CD14-positive monocyte (primary cell): Measurements from ENCODE around the gene C20orf173. TPM values are rescaled to one million over a fixed set of nuclear protein-coding genes. Genes with fewer than 3 reads are reported as not detected.

Experiments
- DNase-seq, 3 donors: peaks; one replicate each; pipeline ENCODE4 v3.0.0-alpha.2; 2011 to 2022
- H2AFZ ChIP-seq: 2 replicates; pipeline ENCODE4 v1.6.0; 2012; ENCODE audit warnings: mild to moderate bottlenecking, low read depth, low read length, inconsistent platforms; ENCODE audit not compliant: insufficient read depth, poor library complexity, severe bottlenecking
- H3K27ac ChIP-seq, 2 donors: 1 replicate in 1 of 2; 2 replicates in 1 of 2; pipeline ENCODE4 v1.5.1; 2012 to 2013; ENCODE audit warnings: low read length in 2 of 2, control low read depth in 1 of 2, inconsistent platforms in 1 of 2, low read depth in 1 of 2, mild to moderate bottlenecking in 1 of 2
- H3K27me3 ChIP-seq, 2 donors: one replicate each; pipeline versions ENCODE4 v1.6.0 to v1.6.1; 2011 to 2013; ENCODE audit warnings: low read length in 2 of 2; ENCODE audit not compliant: control insufficient read depth in 2 of 2, insufficient read depth in 2 of 2
- H3K36me3 ChIP-seq, 2 donors: replicated peaks in 1 of 2; 1 replicate in 1 of 2; 2 replicates in 1 of 2; pipeline versions ENCODE4 v1.5.1 to v1.6.1; 2012 to 2013; ENCODE audit warnings: low read length in 2 of 2, control low read depth in 1 of 2, inconsistent platforms in 1 of 2, mild to moderate bottlenecking in 1 of 2; ENCODE audit not compliant: insufficient read depth in 2 of 2, control insufficient read depth in 1 of 2
- H3K4me1 ChIP-seq, 2 donors: 1 replicate in 1 of 2; 2 replicates in 1 of 2; pipeline versions ENCODE4 v1.5.1 to v1.6.1; 2012 to 2013; ENCODE audit warnings: low read length in 2 of 2, control low read depth in 1 of 2, inconsistent platforms in 1 of 2, mild to moderate bottlenecking in 1 of 2, moderate library complexity in 1 of 2; ENCODE audit not compliant: insufficient read depth in 2 of 2, control insufficient read depth in 1 of 2
- H3K4me2 ChIP-seq: replicated peaks from 2 replicates; pipeline ENCODE3; 2012; ENCODE audit warnings: low read length, moderate library complexity, mild to moderate bottlenecking; ENCODE audit not compliant: poor library complexity, severe bottlenecking; ENCODE audit errors: extremely low read depth
- H3K4me3 ChIP-seq, 3 experiments: fragments of 200-600 bp in 1 of 3; sonication (generic) in 1 of 3; replicated peaks in 1 of 3; 1 replicate in 2 of 3; 2 replicates in 1 of 3; pipeline ENCODE4 v1.5.1; 2011 to 2013; ENCODE audit warnings: low read length in 3 of 3, mild to moderate bottlenecking in 3 of 3, control low read depth in 2 of 3, low read depth in 2 of 3, inconsistent platforms in 1 of 3, moderate library complexity in 1 of 3
- H3K79me2 ChIP-seq: 2 replicates; pipeline ENCODE4 v1.6.0; 2012; ENCODE audit warnings: mild to moderate bottlenecking, control low read depth, inconsistent platforms, low read length, moderate library complexity; ENCODE audit not compliant: insufficient read depth
- H3K9ac ChIP-seq: 2 replicates; pipeline ENCODE4 v1.6.0; 2017; ENCODE audit warnings: low read length, mild to moderate bottlenecking; ENCODE audit not compliant: insufficient read depth, poor library complexity, severe bottlenecking
- H3K9me3 ChIP-seq, 2 donors: replicated peaks in 1 of 2; 1 replicate in 1 of 2; 2 replicates in 1 of 2; pipeline versions ENCODE4 v1.5.1 to v1.6.1; 2012 to 2013; ENCODE audit warnings: low read length in 2 of 2, control low read depth in 1 of 2; ENCODE audit not compliant: control insufficient read depth in 1 of 2, insufficient read depth in 1 of 2
- H4K20me1 ChIP-seq: 2 replicates; pipeline ENCODE4 v1.6.0; 2012; ENCODE audit warnings: mild to moderate bottlenecking, low read length, control low read depth, moderate library complexity; ENCODE audit not compliant: insufficient read depth
- H3K27ac Mint-ChIP-seq, 7 donors: one replicate each; pipeline ENCODE4 v1.8.0; 2020; ENCODE audit warnings: mild to moderate bottlenecking in 7 of 7, mixed read lengths in 7 of 7, moderate library complexity in 6 of 7, inconsistent platforms in 2 of 7
- H3K27me3 Mint-ChIP-seq, 3 donors: one replicate each; pipeline ENCODE4 v1.8.0; 2021 to 2022; ENCODE audit warnings: low read depth in 3 of 3, mild to moderate bottlenecking in 3 of 3, mixed read lengths in 3 of 3, moderate library complexity in 3 of 3, inconsistent platforms in 1 of 3
- H3K36me3 Mint-ChIP-seq, 2 donors: one replicate each; pipeline ENCODE4 v1.8.0; 2020; ENCODE audit warnings: mixed read lengths in 2 of 2, inconsistent platforms in 1 of 2, mild to moderate bottlenecking in 1 of 2
- H3K4me1 Mint-ChIP-seq: one replicate; pipeline ENCODE4 v1.8.0; 2020; ENCODE audit warnings: mild to moderate bottlenecking, mixed read lengths
- H3K4me3 Mint-ChIP-seq, 2 donors: one replicate each; pipeline ENCODE4 v1.8.0; 2020; ENCODE audit warnings: mild to moderate bottlenecking in 2 of 2, mixed read lengths in 2 of 2, moderate library complexity in 1 of 2
- H3K9me3 Mint-ChIP-seq, 7 donors: one replicate each; pipeline ENCODE4 v1.8.0; 2020 to 2022; ENCODE audit warnings: mixed read lengths in 7 of 7, mild to moderate bottlenecking in 6 of 7, moderate library complexity in 6 of 7, inconsistent platforms in 2 of 7
- WGBS: methylation state at CpG from one replicate; pipeline ENCODE4 v1.1.5; 2013; ENCODE audit warnings: missing lambda C conversion rate; ENCODE audit not compliant: insufficient coverage; 5-methylcytosine and 5-hydroxymethylcytosine counted together
- intact Hi-C, 2 donors: fragments of 100-400 bp; cut with micrococcal nuclease; formaldehyde crosslinking; loops; one replicate each; pipeline versions ENCODE4 v1.15.0 to v1.15.1; 2023
- polyA plus RNA-seq, 3 donors: library from polyadenylated mRNA; depleted of rRNA in 1 of 3; unstranded in 2 of 3; stranded (reverse) in 1 of 3; fragments of 300-500 nt in 2 of 3; fragments of >200 nt in 1 of 3; fragmentation: Illumina TruSeq in 2 of 3; gene quantifications; 1 replicate in 2 of 3; 2 replicates in 1 of 3; pipeline ENCODE4 v1.2.3, GENCODE V29; 2012 to 2021
- TF ChIP-seq, protein P1 (sequence below): fragments of 200-600 bp; IDR thresholded peaks from one replicate; pipeline ENCODE4 v1.8.0; 2022; ENCODE audit warnings: antibody characterized with exemption, mild to moderate bottlenecking

The C20orf173 gene
- polyA plus RNA-seq, 3 donors = not detected

DNA sequence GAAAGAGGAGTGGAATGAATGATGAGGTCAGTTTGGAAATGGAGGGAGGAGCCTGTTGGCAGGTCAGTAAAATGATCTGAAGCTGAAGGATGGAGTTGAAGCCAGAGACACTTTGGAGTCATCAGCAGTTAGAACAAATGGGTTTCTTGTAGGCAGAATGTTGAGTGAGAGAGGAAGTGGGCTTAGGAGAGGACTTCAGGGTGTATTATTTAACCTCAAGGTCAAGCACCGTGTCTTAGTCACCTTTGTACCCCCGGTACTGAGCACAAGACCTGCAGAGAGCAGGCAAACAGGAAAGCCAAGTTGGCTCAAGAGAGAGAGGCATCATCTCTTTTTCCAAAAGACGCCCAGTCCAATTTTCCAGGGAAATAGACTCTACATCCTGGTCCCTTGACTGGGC lies 23.3 kb downstream of the C20orf173 start:
- intact Hi-C loops = no loop called here
- Histone ChIP-seq H3K27me3 (no peaks in the 10 kb centered on the region), H3K4me3 (no peak overlapping the region), H3K4me1 (no peaks in the 10 kb centered on the region), H3K27ac (no peak overlapping the region), H3K36me3 (peaks cover 87 to 100% of the 10 kb centered on the region in 2 donors), H3K79me2 (no peaks in the 10 kb centered on the region), H2AFZ (no peak overlapping the region), H3K4me2 (no peak overlapping the region), H3K9me3 (no peaks in the 10 kb centered on the region), H3K9ac (no peak overlapping the region), H4K20me1 (no peaks in the 10 kb centered on the region)
- Mint-ChIP-seq H3K9me3 (peaks cover 0 to 2% (median 0%) of the 10 kb centered on the region in 7 donors), H3K4me1 (peaks cover 8% of the 10 kb centered on the region), H3K27ac (peak overlapping the region in 2 of 7 donors; percentile 20 to 22), H3K4me3 (no peak overlapping the region), H3K27me3 (no peaks in the 10 kb centered on the region), H3K36me3 (peaks cover 90 to 94% of the 10 kb centered on the region in 2 donors)
- TF ChIP-seq, protein P1, sequence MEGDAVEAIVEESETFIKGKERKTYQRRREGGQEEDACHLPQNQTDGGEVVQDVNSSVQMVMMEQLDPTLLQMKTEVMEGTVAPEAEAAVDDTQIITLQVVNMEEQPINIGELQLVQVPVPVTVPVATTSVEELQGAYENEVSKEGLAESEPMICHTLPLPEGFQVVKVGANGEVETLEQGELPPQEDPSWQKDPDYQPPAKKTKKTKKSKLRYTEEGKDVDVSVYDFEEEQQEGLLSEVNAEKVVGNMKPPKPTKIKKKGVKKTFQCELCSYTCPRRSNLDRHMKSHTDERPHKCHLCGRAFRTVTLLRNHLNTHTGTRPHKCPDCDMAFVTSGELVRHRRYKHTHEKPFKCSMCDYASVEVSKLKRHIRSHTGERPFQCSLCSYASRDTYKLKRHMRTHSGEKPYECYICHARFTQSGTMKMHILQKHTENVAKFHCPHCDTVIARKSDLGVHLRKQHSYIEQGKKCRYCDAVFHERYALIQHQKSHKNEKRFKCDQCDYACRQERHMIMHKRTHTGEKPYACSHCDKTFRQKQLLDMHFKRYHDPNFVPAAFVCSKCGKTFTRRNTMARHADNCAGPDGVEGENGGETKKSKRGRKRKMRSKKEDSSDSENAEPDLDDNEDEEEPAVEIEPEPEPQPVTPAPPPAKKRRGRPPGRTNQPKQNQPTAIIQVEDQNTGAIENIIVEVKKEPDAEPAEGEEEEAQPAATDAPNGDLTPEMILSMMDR = no peak
- 94% methylated on average over 2 of the region's 3 CpGs for WGBS
- no peak for DNase-seq

DNA sequence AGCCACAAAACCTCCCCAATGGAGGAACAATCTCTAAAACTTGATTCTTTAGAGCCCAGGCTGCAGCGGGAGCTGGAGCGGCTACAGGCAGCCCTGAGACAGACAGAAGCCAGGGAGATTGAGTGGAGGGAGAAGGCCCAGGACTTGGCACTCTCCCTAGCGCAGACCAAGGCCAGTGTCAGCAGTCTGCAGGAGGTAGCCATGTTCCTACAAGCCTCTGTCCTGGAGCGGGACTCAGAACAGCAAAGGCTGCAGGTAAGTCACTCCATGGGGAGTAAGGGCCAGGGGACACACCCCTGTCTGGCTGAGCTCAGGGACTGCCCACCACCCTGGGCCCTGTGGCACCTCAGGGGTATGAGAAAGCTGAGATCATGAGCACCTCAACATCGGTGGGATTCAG lies 24.7 kb downstream of the C20orf173 start:
- Mint-ChIP-seq H3K36me3 (peaks cover 93 to 94% of the 10 kb centered on the region in 2 donors), H3K9me3 (peaks cover 0 to 2% (median 0%) of the 10 kb centered on the region in 7 donors), H3K27me3 (no peaks in the 10 kb centered on the region), H3K4me3 (no peak overlapping the region), H3K27ac (peak overlapping the region in 1 of 7 donors; percentile 55), H3K4me1 (peaks cover 8% of the 10 kb centered on the region)
- TF ChIP-seq, protein P1 = no peak
- no peaks in the 10 kb centered on the region for H3K27me3 ChIP-seq
- H3K4me3 ChIP-seq = no peak overlapping the region
- no peak overlapping the region for H3K9ac ChIP-seq
- H3K4me2 ChIP-seq = no peak overlapping the region
- no peaks in the 10 kb centered on the region for H3K9me3 ChIP-seq
- H4K20me1 ChIP-seq = no peaks in the 10 kb centered on the region
- H3K79me2 ChIP-seq = no peaks in the 10 kb centered on the region
- no peak for DNase-seq
- H3K4me1 ChIP-seq = no peaks in the 10 kb centered on the region
- no peak overlapping the region for H2AFZ ChIP-seq
- intact Hi-C loops = no loop called here
- WGBS = 100% methylated on average over 4 of the region's 5 CpGs
- peaks cover 86 to 100% of the 10 kb centered on the region in 2 donors for H3K36me3 ChIP-seq
- no peak overlapping the region for H3K27ac ChIP-seq
